Rectal smooth muscle tissue (tissue), 1 donor: ENCODE data around the gene DHX35.
A peak's percentile ranks its signal among the peaks of the same experiment; 100 is the strongest.
"Not testable (repeated sequence)": the region's sequence is repeated elsewhere in the genome, so short reads cannot be mapped to it uniquely, and the experiment has no call there.

Source experiments
- H3K27ac ChIP-seq: one replicate; pipeline ENCODE4 v1.7.0; 2013; ENCODE audit warnings: low read depth, low read length, inconsistent platforms
- H3K27me3 ChIP-seq: one replicate; pipeline ENCODE4 v1.7.0; 2013; ENCODE audit warnings: low read length; ENCODE audit not compliant: control insufficient read depth, insufficient read depth
- H3K36me3 ChIP-seq: one replicate; pipeline ENCODE4 v1.7.0; 2013; ENCODE audit warnings: low read length; ENCODE audit not compliant: control insufficient read depth, insufficient read depth
- H3K4me1 ChIP-seq: one replicate; pipeline ENCODE4 v1.7.0; 2013; ENCODE audit warnings: low read length; ENCODE audit not compliant: control insufficient read depth, insufficient read depth
- H3K4me3 ChIP-seq: one replicate; pipeline ENCODE4 v1.7.0; 2013; ENCODE audit warnings: low read length
- H3K9ac ChIP-seq: one replicate; pipeline ENCODE4 v1.7.0; 2013; ENCODE audit warnings: low read length

The DHX35 gene

GRCh38 chr20:38950254-38950653 is 11.9 kb upstream of the DHX35 start:
- H3K9ac ChIP-seq = no peak overlapping the region
- no peaks in the 10 kb centered on the region for H3K36me3 ChIP-seq
- H3K4me1 ChIP-seq = no peaks in the 10 kb centered on the region
- H3K27ac ChIP-seq = no peak overlapping the region
- no peak overlapping the region for H3K4me3 ChIP-seq
- H3K27me3 ChIP-seq = no peaks in the 10 kb centered on the region

- Histone ChIP-seq H3K27ac (no peak overlapping the region), H3K4me1 (no peaks in the 10 kb centered on the region), H3K27me3 (no peaks in the 10 kb centered on the region), H3K36me3 (no peaks in the 10 kb centered on the region), H3K4me3 (no peak overlapping the region), H3K9ac (no peak overlapping the region)
Observed at GRCh38 chr20:38951611-38952010, 10.5 kb upstream of the DHX35 start.

GRCh38 chr20:38952153-38952552 is 10.0 kb upstream of the DHX35 start:
- Histone ChIP-seq H3K36me3 (no peaks in the 10 kb centered on the region), H3K9ac (no peak overlapping the region), H3K27ac (no peak overlapping the region), H3K4me1 (no peaks in the 10 kb centered on the region), H3K27me3 (no peaks in the 10 kb centered on the region), H3K4me3 (no peak overlapping the region)

- no peak overlapping the region for H3K27ac ChIP-seq
- H3K4me1 ChIP-seq = no peaks in the 10 kb centered on the region
- H3K27me3 ChIP-seq = no peaks in the 10 kb centered on the region
Observed at GRCh38 chr20:38953630-38954340, 8.4 kb upstream of the DHX35 start.

GRCh38 chr20:38957235-38957876 is 4.8 kb upstream of the DHX35 start:
- Histone ChIP-seq H3K27ac (no peak overlapping the region), H3K4me1 (no peaks in the 10 kb centered on the region), H3K36me3 (no peaks in the 10 kb centered on the region), H3K4me3 (no peak overlapping the region), H3K27me3 (no peaks in the 10 kb centered on the region), H3K9ac (no peak overlapping the region)

More at GRCh38 chr20:38953630-38954340, 8.4 kb upstream of the DHX35 start:
- no peak overlapping the region for H3K4me3 ChIP-seq
- no peaks in the 10 kb centered on the region for H3K36me3 ChIP-seq
- no peak overlapping the region for H3K9ac ChIP-seq

GRCh38 chr20:38957915-38958485 is 4.1 kb upstream of the DHX35 start:
- peaks cover 3% of the 10 kb centered on the region for H3K4me1 ChIP-seq
- H3K36me3 ChIP-seq = no peaks in the 10 kb centered on the region
- no peak overlapping the region for H3K27ac ChIP-seq
- H3K27me3 ChIP-seq = no peaks in the 10 kb centered on the region
- H3K9ac ChIP-seq = no peak overlapping the region
- H3K4me3 ChIP-seq = no peak overlapping the region

GRCh38 chr20:38960187-38960687 is 1.9 kb upstream of the DHX35 start:
- not testable (repeated sequence) for H3K36me3 ChIP-seq, H3K27me3 ChIP-seq, H3K4me1 ChIP-seq, H3K4me3 ChIP-seq, H3K27ac ChIP-seq, H3K9ac ChIP-seq

GRCh38 chr20:38961530-38962043 is 557 bp upstream of the DHX35 start:
- Histone ChIP-seq H3K27me3 (no peaks in the 10 kb centered on the region), H3K4me1 (peaks cover 6% of the 10 kb centered on the region), H3K9ac (no peak overlapping the region), H3K36me3 (no peaks in the 10 kb centered on the region), H3K27ac (peak overlapping the region; percentile 89), H3K4me3 (peak overlapping the region; percentile 85)

- Histone ChIP-seq H3K4me1 (peaks cover 6% of the 10 kb centered on the region), H3K9ac (peak overlapping the region; percentile 43), H3K36me3 (no peaks in the 10 kb centered on the region), H3K27me3 (no peaks in the 10 kb centered on the region), H3K4me3 (peak overlapping the region; percentile 83), H3K27ac (peak overlapping the region; percentile 89)
Observed at GRCh38 chr20:38962928-38963401, 821 bp downstream of the DHX35 start.

GRCh38 chr20:38963745-38964144 is 1.6 kb downstream of the DHX35 start:
- Histone ChIP-seq H3K9ac (no peak overlapping the region), H3K36me3 (no peaks in the 10 kb centered on the region), H3K27ac (no peak overlapping the region), H3K27me3 (no peaks in the 10 kb centered on the region), H3K4me3 (no peak overlapping the region), H3K4me1 (peaks cover 6% of the 10 kb centered on the region)

- Histone ChIP-seq H3K27ac (no peak overlapping the region), H3K4me3 (no peak overlapping the region), H3K27me3 (no peaks in the 10 kb centered on the region), H3K4me1 (peaks cover 6% of the 10 kb centered on the region), H3K9ac (no peak overlapping the region), H3K36me3 (no peaks in the 10 kb centered on the region)
Observed at GRCh38 chr20:38965264-38965663, 3.1 kb downstream of the DHX35 start.

- Histone ChIP-seq H3K27me3 (no peaks in the 10 kb centered on the region), H3K27ac (peak overlapping the region; percentile 50), H3K4me3 (no peak overlapping the region), H3K4me1 (peaks cover 2% of the 10 kb centered on the region), H3K36me3 (no peaks in the 10 kb centered on the region), H3K9ac (no peak overlapping the region)
Observed at GRCh38 chr20:38968090-38968489, 5.9 kb downstream of the DHX35 start.
